CD14-positive monocyte (primary cell): Measurements from ENCODE around the gene TMEM44. TPM values are rescaled to one million over a fixed set of nuclear protein-coding genes. Genes with fewer than 3 reads are reported as not detected.

ENCODE experiments used
- DNase-seq, 3 donors: peaks; one replicate each; pipeline ENCODE4 v3.0.0-alpha.2; 2011 to 2022
- H2AFZ ChIP-seq: 2 replicates; pipeline ENCODE4 v1.6.0; 2012; ENCODE audit warnings: mild to moderate bottlenecking, low read depth, low read length, inconsistent platforms; ENCODE audit not compliant: insufficient read depth, poor library complexity, severe bottlenecking
- H3K27ac ChIP-seq, 2 donors: 1 replicate in 1 of 2; 2 replicates in 1 of 2; pipeline ENCODE4 v1.5.1; 2012 to 2013; ENCODE audit warnings: low read length in 2 of 2, control low read depth in 1 of 2, inconsistent platforms in 1 of 2, low read depth in 1 of 2, mild to moderate bottlenecking in 1 of 2
- H3K27me3 ChIP-seq, 2 donors: one replicate each; pipeline versions ENCODE4 v1.6.0 to v1.6.1; 2011 to 2013; ENCODE audit warnings: low read length in 2 of 2; ENCODE audit not compliant: control insufficient read depth in 2 of 2, insufficient read depth in 2 of 2
- H3K36me3 ChIP-seq, 2 donors: replicated peaks in 1 of 2; 1 replicate in 1 of 2; 2 replicates in 1 of 2; pipeline versions ENCODE4 v1.5.1 to v1.6.1; 2012 to 2013; ENCODE audit warnings: low read length in 2 of 2, control low read depth in 1 of 2, inconsistent platforms in 1 of 2, mild to moderate bottlenecking in 1 of 2; ENCODE audit not compliant: insufficient read depth in 2 of 2, control insufficient read depth in 1 of 2
- H3K4me1 ChIP-seq, 2 donors: 1 replicate in 1 of 2; 2 replicates in 1 of 2; pipeline versions ENCODE4 v1.5.1 to v1.6.1; 2012 to 2013; ENCODE audit warnings: low read length in 2 of 2, control low read depth in 1 of 2, inconsistent platforms in 1 of 2, mild to moderate bottlenecking in 1 of 2, moderate library complexity in 1 of 2; ENCODE audit not compliant: insufficient read depth in 2 of 2, control insufficient read depth in 1 of 2
- H3K4me2 ChIP-seq: replicated peaks from 2 replicates; pipeline ENCODE3; 2012; ENCODE audit warnings: low read length, moderate library complexity, mild to moderate bottlenecking; ENCODE audit not compliant: poor library complexity, severe bottlenecking; ENCODE audit errors: extremely low read depth
- H3K4me3 ChIP-seq, 3 experiments: fragments of 200-600 bp in 1 of 3; sonication (generic) in 1 of 3; replicated peaks in 1 of 3; 1 replicate in 2 of 3; 2 replicates in 1 of 3; pipeline ENCODE4 v1.5.1; 2011 to 2013; ENCODE audit warnings: low read length in 3 of 3, mild to moderate bottlenecking in 3 of 3, control low read depth in 2 of 3, low read depth in 2 of 3, inconsistent platforms in 1 of 3, moderate library complexity in 1 of 3
- H3K79me2 ChIP-seq: 2 replicates; pipeline ENCODE4 v1.6.0; 2012; ENCODE audit warnings: mild to moderate bottlenecking, control low read depth, inconsistent platforms, low read length, moderate library complexity; ENCODE audit not compliant: insufficient read depth
- H3K9ac ChIP-seq: 2 replicates; pipeline ENCODE4 v1.6.0; 2017; ENCODE audit warnings: low read length, mild to moderate bottlenecking; ENCODE audit not compliant: insufficient read depth, poor library complexity, severe bottlenecking
- H3K9me3 ChIP-seq, 2 donors: replicated peaks in 1 of 2; 1 replicate in 1 of 2; 2 replicates in 1 of 2; pipeline versions ENCODE4 v1.5.1 to v1.6.1; 2012 to 2013; ENCODE audit warnings: low read length in 2 of 2, control low read depth in 1 of 2; ENCODE audit not compliant: control insufficient read depth in 1 of 2, insufficient read depth in 1 of 2
- H4K20me1 ChIP-seq: 2 replicates; pipeline ENCODE4 v1.6.0; 2012; ENCODE audit warnings: mild to moderate bottlenecking, low read length, control low read depth, moderate library complexity; ENCODE audit not compliant: insufficient read depth
- H3K27ac Mint-ChIP-seq, 7 donors: one replicate each; pipeline ENCODE4 v1.8.0; 2020; ENCODE audit warnings: mild to moderate bottlenecking in 7 of 7, mixed read lengths in 7 of 7, moderate library complexity in 6 of 7, inconsistent platforms in 2 of 7
- H3K27me3 Mint-ChIP-seq, 3 donors: one replicate each; pipeline ENCODE4 v1.8.0; 2021 to 2022; ENCODE audit warnings: low read depth in 3 of 3, mild to moderate bottlenecking in 3 of 3, mixed read lengths in 3 of 3, moderate library complexity in 3 of 3, inconsistent platforms in 1 of 3
- H3K36me3 Mint-ChIP-seq, 2 donors: one replicate each; pipeline ENCODE4 v1.8.0; 2020; ENCODE audit warnings: mixed read lengths in 2 of 2, inconsistent platforms in 1 of 2, mild to moderate bottlenecking in 1 of 2
- H3K4me1 Mint-ChIP-seq: one replicate; pipeline ENCODE4 v1.8.0; 2020; ENCODE audit warnings: mild to moderate bottlenecking, mixed read lengths
- H3K4me3 Mint-ChIP-seq, 2 donors: one replicate each; pipeline ENCODE4 v1.8.0; 2020; ENCODE audit warnings: mild to moderate bottlenecking in 2 of 2, mixed read lengths in 2 of 2, moderate library complexity in 1 of 2
- H3K9me3 Mint-ChIP-seq, 7 donors: one replicate each; pipeline ENCODE4 v1.8.0; 2020 to 2022; ENCODE audit warnings: mixed read lengths in 7 of 7, mild to moderate bottlenecking in 6 of 7, moderate library complexity in 6 of 7, inconsistent platforms in 2 of 7
- WGBS: methylation state at CpG from one replicate; pipeline ENCODE4 v1.1.5; 2013; ENCODE audit warnings: missing lambda C conversion rate; ENCODE audit not compliant: insufficient coverage; 5-methylcytosine and 5-hydroxymethylcytosine counted together
- intact Hi-C, 2 donors: fragments of 100-400 bp; cut with micrococcal nuclease; formaldehyde crosslinking; loops; one replicate each; pipeline versions ENCODE4 v1.15.0 to v1.15.1; 2023
- polyA plus RNA-seq, 3 donors: library from polyadenylated mRNA; depleted of rRNA in 1 of 3; unstranded in 2 of 3; stranded (reverse) in 1 of 3; fragments of 300-500 nt in 2 of 3; fragments of >200 nt in 1 of 3; fragmentation: Illumina TruSeq in 2 of 3; gene quantifications; 1 replicate in 2 of 3; 2 replicates in 1 of 3; pipeline ENCODE4 v1.2.3, GENCODE V29; 2012 to 2021
- TF ChIP-seq, protein P1 (sequence below): fragments of 200-600 bp; IDR thresholded peaks from one replicate; pipeline ENCODE4 v1.8.0; 2022; ENCODE audit warnings: antibody characterized with exemption, mild to moderate bottlenecking

Gene TMEM44
- polyA plus RNA-seq, 3 donors: 0.68 TPM; not detected in 2

DNA sequence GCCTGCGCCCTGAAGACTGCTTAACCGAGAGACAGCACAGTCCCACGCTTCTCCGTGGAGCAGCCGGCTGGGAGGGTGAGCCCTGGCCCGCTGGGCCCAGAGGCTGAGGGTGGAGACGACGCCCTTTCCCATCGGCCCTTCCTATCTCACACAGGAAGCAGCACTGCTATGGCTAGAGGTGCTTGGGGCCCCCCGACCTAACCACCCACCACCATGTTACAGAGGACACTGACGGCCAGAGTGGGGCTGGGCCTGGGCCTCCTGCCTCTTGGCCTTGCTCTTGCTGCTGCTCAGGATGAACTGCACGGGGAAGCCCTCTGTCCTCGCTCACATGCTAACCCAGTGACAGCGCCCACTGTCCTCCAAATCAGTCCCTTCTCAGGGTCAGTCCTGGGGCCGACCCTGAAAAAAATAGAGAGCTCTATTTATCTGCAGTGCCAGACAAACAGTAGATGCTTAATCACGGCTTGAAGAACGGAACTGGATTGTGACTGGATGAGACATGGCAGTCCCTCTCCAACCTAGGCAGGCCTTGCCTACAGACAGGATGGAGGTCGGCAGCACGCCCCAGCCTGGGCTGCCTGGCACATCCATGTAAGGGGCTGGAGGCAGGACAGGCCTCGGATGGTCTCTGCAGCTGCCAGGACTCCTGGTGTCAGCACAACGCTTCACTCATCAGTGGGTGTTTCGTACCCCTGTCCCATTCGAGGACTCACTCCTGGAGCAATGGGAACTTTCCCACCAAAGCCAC, 14.2 kb downstream of the TMEM44 start:
- intact Hi-C loops: no loop called here
- Histone ChIP-seq H4K20me1 (no peaks in the 10 kb centered on the region), H3K27me3 (no peaks in the 10 kb centered on the region), H3K27ac (no peak overlapping the region), H3K9me3 (no peaks in the 10 kb centered on the region), H3K36me3 (no peaks in the 10 kb centered on the region), H3K79me2 (no peaks in the 10 kb centered on the region), H3K4me2 (no peak overlapping the region), H2AFZ (no peak overlapping the region), H3K9ac (no peak overlapping the region), H3K4me3 (no peak overlapping the region), H3K4me1 (no peaks in the 10 kb centered on the region)
- H3K27ac Mint-ChIP-seq: peak overlapping the region in 2 of 7 donors; percentile 30 to 41
- TF ChIP-seq, protein P1, sequence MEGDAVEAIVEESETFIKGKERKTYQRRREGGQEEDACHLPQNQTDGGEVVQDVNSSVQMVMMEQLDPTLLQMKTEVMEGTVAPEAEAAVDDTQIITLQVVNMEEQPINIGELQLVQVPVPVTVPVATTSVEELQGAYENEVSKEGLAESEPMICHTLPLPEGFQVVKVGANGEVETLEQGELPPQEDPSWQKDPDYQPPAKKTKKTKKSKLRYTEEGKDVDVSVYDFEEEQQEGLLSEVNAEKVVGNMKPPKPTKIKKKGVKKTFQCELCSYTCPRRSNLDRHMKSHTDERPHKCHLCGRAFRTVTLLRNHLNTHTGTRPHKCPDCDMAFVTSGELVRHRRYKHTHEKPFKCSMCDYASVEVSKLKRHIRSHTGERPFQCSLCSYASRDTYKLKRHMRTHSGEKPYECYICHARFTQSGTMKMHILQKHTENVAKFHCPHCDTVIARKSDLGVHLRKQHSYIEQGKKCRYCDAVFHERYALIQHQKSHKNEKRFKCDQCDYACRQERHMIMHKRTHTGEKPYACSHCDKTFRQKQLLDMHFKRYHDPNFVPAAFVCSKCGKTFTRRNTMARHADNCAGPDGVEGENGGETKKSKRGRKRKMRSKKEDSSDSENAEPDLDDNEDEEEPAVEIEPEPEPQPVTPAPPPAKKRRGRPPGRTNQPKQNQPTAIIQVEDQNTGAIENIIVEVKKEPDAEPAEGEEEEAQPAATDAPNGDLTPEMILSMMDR: no peak
- no peak for DNase-seq
- H3K4me3 Mint-ChIP-seq: no peak overlapping the region
- H3K4me1 Mint-ChIP-seq: peaks cover 7% of the 10 kb centered on the region
- H3K27me3 Mint-ChIP-seq: no peaks in the 10 kb centered on the region
- H3K36me3 Mint-ChIP-seq: peaks cover 0 to 2% of the 10 kb centered on the region in 2 donors
- 91% methylated on average over 20 of the region's 23 CpGs for WGBS
- H3K9me3 Mint-ChIP-seq: peaks cover 0 to 2% (median 0%) of the 10 kb centered on the region in 7 donors

DNA sequence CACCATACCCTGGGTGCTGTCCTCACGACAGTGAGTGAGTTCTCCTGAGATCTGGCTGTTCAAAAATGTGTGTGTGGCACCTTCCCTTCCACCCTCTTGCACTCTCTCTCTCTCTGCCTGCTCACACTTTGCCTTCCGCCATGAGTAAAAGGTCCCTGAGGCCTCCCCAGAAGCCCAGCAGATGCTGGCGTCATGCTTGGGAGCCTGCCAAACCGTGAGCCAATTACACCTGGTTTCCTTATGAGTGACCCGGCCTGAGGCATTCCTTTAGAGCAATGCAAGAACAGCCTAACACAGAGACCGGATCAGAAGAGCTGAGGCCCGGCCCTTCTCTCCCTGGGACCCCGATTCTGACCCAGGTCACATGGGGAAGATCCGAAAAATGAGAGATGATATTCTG, 15.4 kb downstream of the TMEM44 start:
- Mint-ChIP-seq H3K4me3 (no peak overlapping the region), H3K36me3 (peaks cover 0 to 2% of the 10 kb centered on the region in 2 donors), H3K4me1 (peaks cover 7% of the 10 kb centered on the region), H3K27me3 (no peaks in the 10 kb centered on the region), H3K9me3 (peaks cover 0 to 3% (median 0%) of the 10 kb centered on the region in 7 donors), H3K27ac (no peak overlapping the region)
- Histone ChIP-seq H3K4me1 (no peaks in the 10 kb centered on the region), H3K4me3 (no peak overlapping the region), H3K36me3 (no peaks in the 10 kb centered on the region), H3K27ac (no peak overlapping the region), H2AFZ (no peak overlapping the region), H3K27me3 (no peaks in the 10 kb centered on the region), H3K9me3 (no peaks in the 10 kb centered on the region), H3K9ac (no peak overlapping the region), H3K79me2 (no peaks in the 10 kb centered on the region), H3K4me2 (no peak overlapping the region), H4K20me1 (no peaks in the 10 kb centered on the region)
- 92% methylated on average over 4 of the region's 9 CpGs for WGBS
- TF ChIP-seq, protein P1: no peak
- no peak for DNase-seq
- intact Hi-C loops: no loop called here
